Tibial artery (tissue), 4 donors: Measurements from ENCODE around the gene NTRK3.

ENCODE experiments used
- DNase-seq, 2 donors: peaks; one replicate each; pipeline ENCODE4 v3.0.0-alpha.2; 2019
- H3K27ac ChIP-seq, 2 donors: fragments of 200-600 bp; sonication (generic) in 1 of 2; 1 replicate in 1 of 2; 2 replicates in 1 of 2; pipeline ENCODE4 v1.5.1; 2018 to 2019; ENCODE audit warnings: mild to moderate bottlenecking in 1 of 2
- H3K27me3 ChIP-seq, 2 donors: fragments of 200-600 bp; sonication (generic) in 1 of 2; one replicate each; pipeline versions ENCODE4 v1.5.1 to v1.6.0; 2016 to 2019
- H3K36me3 ChIP-seq, 3 donors: fragments of 200-600 bp; sonication (generic) in 2 of 3; one replicate each; pipeline ENCODE4 v1.5.1; 2016 to 2019; ENCODE audit warnings: mild to moderate bottlenecking in 2 of 3
- H3K4me1 ChIP-seq, 4 donors: fragments of 200-600 bp; sonication (generic) in 2 of 4; 1 replicate in 3 of 4; 2 replicates in 1 of 4; pipeline ENCODE4 v1.5.1; 2016 to 2019
- H3K4me3 ChIP-seq, 2 donors: fragments of 200-600 bp; sonication (generic) in 1 of 2; 1 replicate in 1 of 2; 2 replicates in 1 of 2; pipeline ENCODE4 v1.5.1; 2018 to 2019; ENCODE audit warnings: mild to moderate bottlenecking in 2 of 2
- H3K9me3 ChIP-seq, 3 donors: fragments of 200-600 bp; sonication (generic) in 1 of 3; one replicate each; pipeline ENCODE4 v1.5.1; 2016 to 2019
- intact Hi-C: fragments of 100-400 bp; cut with DNase I; formaldehyde crosslinking; loops from one replicate; pipeline ENCODE4 v1.15.0; 2023; ENCODE audit warnings: low total_unique reads
- TF ChIP-seq, protein P1 (sequence below), 2 experiments: fragments of 200-600 bp in 1 of 2; fragments of 450-650 bp in 1 of 2; IDR thresholded peaks; one replicate each; pipeline ENCODE4 v1.5.1; 2017 to 2019; ENCODE audit warnings: antibody characterized with exemption in 2 of 2, mild to moderate bottlenecking in 1 of 2, moderate library complexity in 1 of 2

Gene NTRK3

DNA sequence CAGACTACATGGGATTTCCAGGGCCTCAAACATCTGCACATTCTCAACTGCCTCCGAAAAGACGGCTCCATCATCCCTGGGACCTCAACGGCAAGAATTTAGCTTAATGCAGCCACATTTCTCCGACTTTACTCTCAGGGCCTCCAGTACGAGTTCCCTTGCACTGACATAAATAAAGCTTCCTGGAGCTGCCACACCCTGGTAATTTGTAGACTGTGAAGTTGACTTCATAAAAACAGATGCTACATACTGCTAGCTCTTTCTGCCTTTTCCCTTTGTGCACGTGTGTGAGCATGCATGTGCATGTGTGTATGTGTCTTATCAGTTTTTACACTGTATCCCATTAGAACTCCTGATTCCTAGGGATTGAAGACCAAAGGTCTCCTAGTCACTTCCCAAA is 122.7 kb downstream of the NTRK3 start:
- intact Hi-C loops, result no loop called here
- H3K27ac ChIP-seq, result no peak overlapping the region
- H3K4me1 ChIP-seq, result peaks cover 0 to 1% (median 0%) of the 10 kb centered on the region in 4 donors
- peaks cover 46 to 68% (median 60%) of the 10 kb centered on the region in 3 donors for H3K36me3 ChIP-seq
- DNase-seq, result no peak
- no peaks in the 10 kb centered on the region for H3K27me3 ChIP-seq
- TF ChIP-seq, protein P1, sequence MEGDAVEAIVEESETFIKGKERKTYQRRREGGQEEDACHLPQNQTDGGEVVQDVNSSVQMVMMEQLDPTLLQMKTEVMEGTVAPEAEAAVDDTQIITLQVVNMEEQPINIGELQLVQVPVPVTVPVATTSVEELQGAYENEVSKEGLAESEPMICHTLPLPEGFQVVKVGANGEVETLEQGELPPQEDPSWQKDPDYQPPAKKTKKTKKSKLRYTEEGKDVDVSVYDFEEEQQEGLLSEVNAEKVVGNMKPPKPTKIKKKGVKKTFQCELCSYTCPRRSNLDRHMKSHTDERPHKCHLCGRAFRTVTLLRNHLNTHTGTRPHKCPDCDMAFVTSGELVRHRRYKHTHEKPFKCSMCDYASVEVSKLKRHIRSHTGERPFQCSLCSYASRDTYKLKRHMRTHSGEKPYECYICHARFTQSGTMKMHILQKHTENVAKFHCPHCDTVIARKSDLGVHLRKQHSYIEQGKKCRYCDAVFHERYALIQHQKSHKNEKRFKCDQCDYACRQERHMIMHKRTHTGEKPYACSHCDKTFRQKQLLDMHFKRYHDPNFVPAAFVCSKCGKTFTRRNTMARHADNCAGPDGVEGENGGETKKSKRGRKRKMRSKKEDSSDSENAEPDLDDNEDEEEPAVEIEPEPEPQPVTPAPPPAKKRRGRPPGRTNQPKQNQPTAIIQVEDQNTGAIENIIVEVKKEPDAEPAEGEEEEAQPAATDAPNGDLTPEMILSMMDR (IDR thresholded peaks at IDR 0.05), result no peak
- H3K4me3 ChIP-seq, result no peak overlapping the region
- H3K9me3 ChIP-seq, result no peaks in the 10 kb centered on the region

DNA sequence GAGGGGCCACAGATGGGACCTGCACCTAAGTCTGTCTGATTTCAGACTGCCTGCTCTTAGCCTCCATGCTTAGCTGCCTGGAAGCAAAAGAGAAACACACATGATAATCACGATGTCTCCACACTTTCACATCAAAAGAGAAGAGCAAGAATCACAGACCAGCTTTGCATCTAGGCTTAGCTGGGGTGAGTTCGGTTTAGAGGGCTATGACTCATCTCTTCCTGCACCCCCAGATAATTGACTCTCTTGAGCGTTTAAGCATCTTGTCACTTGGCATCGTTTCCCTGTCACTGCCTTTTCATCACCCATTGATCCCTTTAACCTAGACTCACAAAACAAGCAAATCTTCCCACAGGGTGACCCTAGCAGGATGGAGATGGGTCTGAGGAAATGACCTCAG is 124.0 kb downstream of the NTRK3 start:
- intact Hi-C loops, result no loop called here
- Histone ChIP-seq H3K27ac (no peak overlapping the region), H3K4me1 (peaks cover 0 to 14% (median 8%) of the 10 kb centered on the region in 4 donors), H3K4me3 (no peak overlapping the region), H3K36me3 (peaks cover 44 to 63% (median 60%) of the 10 kb centered on the region in 3 donors), H3K9me3 (no peaks in the 10 kb centered on the region), H3K27me3 (no peaks in the 10 kb centered on the region)
- no peak for DNase-seq
- TF ChIP-seq, protein P1 (IDR thresholded peaks at IDR 0.05), result no peak

DNA sequence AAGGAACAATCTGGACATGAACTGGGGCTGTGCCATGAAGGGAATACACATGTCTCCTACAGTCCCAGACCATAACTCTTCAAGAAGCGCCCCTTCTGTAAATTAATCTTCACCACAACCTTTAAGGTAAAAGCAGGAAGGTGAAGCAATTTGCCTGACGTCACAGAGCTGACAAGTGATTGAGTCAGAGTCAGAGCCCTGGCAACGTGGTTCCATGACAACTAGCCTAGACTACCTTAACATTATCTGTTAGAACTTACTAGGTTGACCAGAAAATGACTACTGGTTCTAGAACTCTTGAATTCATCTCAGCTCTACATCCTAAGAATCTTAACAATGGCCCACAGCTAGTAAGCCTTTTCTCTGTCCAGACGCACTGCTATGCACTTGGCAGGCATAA is 124.6 kb downstream of the NTRK3 start:
- H3K4me3 ChIP-seq, result no peak overlapping the region
- H3K27ac ChIP-seq, result no peak overlapping the region
- no peaks in the 10 kb centered on the region for H3K27me3 ChIP-seq
- H3K9me3 ChIP-seq, result no peaks in the 10 kb centered on the region
- TF ChIP-seq, protein P1 (IDR thresholded peaks at IDR 0.05), result no peak
- peaks cover 38 to 58% (median 55%) of the 10 kb centered on the region in 3 donors for H3K36me3 ChIP-seq
- intact Hi-C loops, result no loop called here
- DNase-seq, result no peak
- peaks cover 0 to 20% (median 13%) of the 10 kb centered on the region in 4 donors for H3K4me1 ChIP-seq

DNA sequence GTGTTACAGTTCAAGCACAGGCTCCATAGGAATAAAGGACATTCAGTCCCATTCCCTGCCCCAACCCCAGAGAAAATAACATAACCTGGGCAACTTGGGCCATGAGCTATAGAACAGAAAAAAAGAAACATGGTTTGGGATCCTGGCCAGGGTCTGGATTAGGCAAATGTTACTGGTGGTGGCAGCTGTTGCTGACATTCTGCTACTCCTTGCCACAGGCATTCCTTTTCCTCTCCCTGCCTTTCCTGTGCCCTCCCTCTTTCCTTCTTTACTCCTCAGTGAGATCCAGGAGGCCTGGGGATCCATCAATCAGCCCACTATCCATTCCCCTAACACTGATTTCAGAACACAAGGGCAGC is 129.1 kb downstream of the NTRK3 start:
- no peak for DNase-seq
- intact Hi-C loops, result loop anchor here (5.0 to 10.0 kb wide), 2 partner anchors 40 to 117 kb away; no protein-coding TSS in a partner anchor
- Histone ChIP-seq H3K27me3 (no peaks in the 10 kb centered on the region), H3K36me3 (peaks cover 0 to 13% (median 11%) of the 10 kb centered on the region in 3 donors), H3K4me1 (peaks cover 0 to 44% (median 25%) of the 10 kb centered on the region in 4 donors), H3K4me3 (no peak overlapping the region), H3K9me3 (no peaks in the 10 kb centered on the region), H3K27ac (peak overlapping the region; percentile 70 to 78)
- TF ChIP-seq, protein P1 (IDR thresholded peaks at IDR 0.05), result no peak

DNA sequence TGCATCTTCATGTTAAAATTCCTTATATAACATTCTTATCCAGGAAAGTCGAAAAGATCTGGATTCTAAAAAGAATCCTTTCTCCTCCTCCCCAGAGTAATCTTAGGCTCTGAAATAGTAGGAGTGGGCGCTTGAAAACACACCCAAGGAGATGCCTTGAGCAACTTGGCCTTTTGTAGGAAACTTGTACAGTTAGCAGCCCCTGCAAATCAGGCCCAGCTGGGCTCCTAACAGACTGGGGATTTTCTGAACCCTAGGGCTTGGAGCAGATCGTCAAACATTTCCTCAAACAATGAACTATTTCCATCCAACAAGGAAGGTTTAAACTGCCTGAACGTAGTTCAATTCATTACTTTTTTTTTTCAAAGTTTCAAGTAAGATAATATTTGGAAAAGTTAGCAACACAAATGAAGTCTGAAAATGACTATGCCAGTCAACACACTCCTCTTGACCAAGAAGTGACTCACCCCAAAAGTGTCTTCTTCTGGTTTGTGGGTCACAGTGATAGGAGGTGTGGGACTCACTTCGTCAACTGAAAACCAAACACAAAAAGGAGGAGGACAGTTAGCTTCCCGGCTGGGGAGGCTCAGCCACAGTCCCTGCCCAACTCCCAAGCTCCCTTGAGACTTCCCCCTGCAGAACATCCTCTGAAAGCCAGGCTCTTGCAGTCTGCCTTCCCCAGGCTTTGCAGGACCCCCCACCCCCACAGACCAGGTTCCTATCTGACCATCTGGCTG is 129.7 kb downstream of the NTRK3 start:
- peaks cover 0 to 8% (median 7%) of the 10 kb centered on the region in 3 donors for H3K36me3 ChIP-seq
- peaks cover 0 to 44% (median 25%) of the 10 kb centered on the region in 4 donors for H3K4me1 ChIP-seq
- no peaks in the 10 kb centered on the region for H3K27me3 ChIP-seq
- TF ChIP-seq, protein P1 (IDR thresholded peaks at IDR 0.05), result no peak
- H3K9me3 ChIP-seq, result no peaks in the 10 kb centered on the region
- no peak for DNase-seq
- H3K4me3 ChIP-seq, result no peak overlapping the region
- intact Hi-C loops, result loop anchor here (5.0 to 10.0 kb wide), 2 partner anchors 40 to 118 kb away; no protein-coding TSS in a partner anchor
- peak overlapping the region; percentile 70 to 78 for H3K27ac ChIP-seq
